Brain microvascular endothelial cell (primary cell): ENCODE data around the gene CRYZL1.

Experiments used
- DNase-seq: peaks from one replicate; pipeline ENCODE4 v3.0.0-alpha.2; 2020
- H3K27ac ChIP-seq: fragments of 250-450 bp; sonication (Bioruptor Pico); 2 replicates; pipeline ENCODE4 v1.5.1; 2020; ENCODE audit warnings: mild to moderate bottlenecking, moderate library complexity
- H3K27me3 ChIP-seq: fragments of 250-450 bp; sonication (Bioruptor Pico); replicated peaks from 2 replicates; pipeline ENCODE4 v1.5.1; 2020; ENCODE audit warnings: mild to moderate bottlenecking
- H3K36me3 ChIP-seq: fragments of 250-450 bp; sonication (Bioruptor Pico); replicated peaks from 2 replicates; pipeline ENCODE4 v1.5.1; 2020; ENCODE audit warnings: mild to moderate bottlenecking
- H3K4me3 ChIP-seq: 2 replicates; pipeline ENCODE4 v1.5.1; 2011; ENCODE audit warnings: low read depth, mild to moderate bottlenecking, control low read depth, low read length, moderate library complexity
- CTCF ChIP-seq: IDR thresholded peaks from 2 replicates; pipeline ENCODE4 v1.5.1; 2011; ENCODE audit warnings: low read depth, mild to moderate bottlenecking, moderate library complexity, low read length, control low read depth, inconsistent platforms; ENCODE audit errors: missing control alignments
- in situ Hi-C: cut with HindIII; loops from 2 replicates; pipeline ENCODE4 v1.10.0; 2017; ENCODE audit warnings: low sequenced_read_pairs, low pct_ligation_motif_present

The CRYZL1 gene

DNA sequence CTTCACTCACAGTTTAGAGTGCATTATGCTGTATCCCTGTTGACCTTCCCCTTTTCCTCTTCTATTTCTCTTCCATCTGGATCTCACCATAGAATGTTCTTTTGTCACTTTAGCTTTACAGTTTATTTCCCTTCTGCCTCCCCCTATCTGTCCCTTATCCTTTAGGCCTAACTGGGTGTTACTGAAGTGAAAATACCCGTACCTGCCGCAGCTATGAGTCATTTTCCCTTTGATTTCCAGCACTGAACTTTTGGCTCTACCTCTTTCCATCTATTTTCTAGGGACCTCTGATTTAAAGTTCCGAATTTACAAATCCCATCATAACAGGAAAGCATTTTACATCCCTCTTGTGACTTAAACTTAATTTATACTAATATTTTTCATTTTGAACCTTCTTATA is 20.5 kb upstream of the CRYZL1 start:
- no peak for TF ChIP-seq CTCF
- in situ Hi-C loops: no loop called here

DNA sequence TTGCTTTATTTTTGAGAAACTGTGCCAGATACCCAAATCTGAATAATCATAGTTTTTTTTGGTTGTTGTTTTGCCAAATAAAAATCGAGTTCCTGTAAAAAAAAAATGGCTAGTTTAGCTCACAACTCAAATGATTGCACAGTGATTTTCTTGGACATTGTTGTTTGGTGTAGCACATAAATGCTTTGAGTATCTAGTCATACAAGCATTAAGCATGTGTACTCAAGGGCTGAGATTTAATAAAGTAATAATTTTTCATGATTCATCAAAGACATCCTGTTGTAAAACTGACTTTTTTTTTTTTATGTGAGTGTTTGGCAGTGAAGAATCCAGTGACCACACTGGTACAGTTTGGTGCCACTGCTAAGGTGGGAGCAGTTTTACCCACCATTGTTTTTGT is 19.6 kb upstream of the CRYZL1 start:
- Histone ChIP-seq H3K27me3 (no peaks in the 10 kb centered on the region), H3K27ac (no peak overlapping the region), H3K4me3 (no peak overlapping the region), H3K36me3 (peaks cover 2% of the 10 kb centered on the region)
- no peak for DNase-seq
- TF ChIP-seq CTCF: no peak
- in situ Hi-C loops: no loop called here

More for the DNA sequence above, 20.5 kb upstream of the CRYZL1 start:
- Histone ChIP-seq H3K27me3 (no peaks in the 10 kb centered on the region), H3K4me3 (no peak overlapping the region), H3K27ac (no peak overlapping the region), H3K36me3 (peaks cover 2% of the 10 kb centered on the region)
- DNase-seq: no peak

GRCh38 chr21:33660406-33660805 is 18.9 kb upstream of the CRYZL1 start:
- H3K4me3 ChIP-seq: no peak overlapping the region
- TF ChIP-seq CTCF: no peak
- H3K27me3 ChIP-seq: no peaks in the 10 kb centered on the region
- peaks cover 2% of the 10 kb centered on the region for H3K36me3 ChIP-seq
- in situ Hi-C loops: no loop called here
- no peak overlapping the region for H3K27ac ChIP-seq
- no peak for DNase-seq

GRCh38 chr21:33659568-33659949 is 18.0 kb upstream of the CRYZL1 start:
- Histone ChIP-seq H3K27ac (no peak overlapping the region), H3K4me3 (no peak overlapping the region), H3K36me3 (peaks cover 2% of the 10 kb centered on the region), H3K27me3 (no peaks in the 10 kb centered on the region)
- in situ Hi-C loops: no loop called here
- no peak for TF ChIP-seq CTCF
- DNase-seq: no peak

GRCh38 chr21:33658919-33659567 is 17.5 kb upstream of the CRYZL1 start:
- no peak overlapping the region for H3K27ac ChIP-seq
- DNase-seq: no peak
- no peak for TF ChIP-seq CTCF
- H3K36me3 ChIP-seq: peaks cover 2% of the 10 kb centered on the region
- H3K4me3 ChIP-seq: no peak overlapping the region
- in situ Hi-C loops: no loop called here
- H3K27me3 ChIP-seq: no peaks in the 10 kb centered on the region
